ENCODE results near the gene PAPPA. TPM values are rescaled to one million over a fixed set of nuclear protein-coding genes. Genes with fewer than 3 reads are reported as not detected.
A peak's percentile ranks its signal among the peaks of the same experiment; 100 is the strongest.

PAPPA gene
- total and polyA plus RNA-seq, 5 donors = 0.59 to 7.0 (median 2.1) TPM

GRCh38 chr9:116187570-116188170 is 34.1 kb downstream of the PAPPA start:
- Histone ChIP-seq H3K27me3 (ENCODE audit: control insufficient read depth, insufficient read depth) (no peaks in the 10 kb centered on the region), H3K4me1 (ENCODE audit: control insufficient read depth, insufficient read depth, low read length) (peaks cover 2% of the 10 kb centered on the region), H3K27ac (ENCODE audit: low read length) (no peak overlapping the region), H3K9me3 (ENCODE audit: control insufficient read depth, low read length) (no peaks in the 10 kb centered on the region), H3K4me3 (ENCODE audit: low read length) (no peak overlapping the region)
- peak in 1 of 3 donors; percentile 44 for DNase-seq
- 94% methylated on average over 27 of the region's 27 CpGs for WGBS
- intact Hi-C loops (cut with DNase I) = no loop called here
- ATAC-seq = no peak

GRCh38 chr9:116189683-116190082 is 36.1 kb downstream of the PAPPA start:
- H3K27me3 ChIP-seq (ENCODE audit: control insufficient read depth, insufficient read depth) = no peaks in the 10 kb centered on the region
- H3K9me3 ChIP-seq (ENCODE audit: control insufficient read depth, low read length) = no peaks in the 10 kb centered on the region
- ATAC-seq (no peak), DNase-seq (no peak)
- H3K4me3 ChIP-seq (ENCODE audit: low read length) = no peak overlapping the region
- peaks cover 2% of the 10 kb centered on the region for H3K4me1 ChIP-seq (ENCODE audit: control insufficient read depth, insufficient read depth, low read length)
- 73% methylated on average over 5 of the region's 5 CpGs for WGBS
- intact Hi-C loops (cut with DNase I) = no loop called here
- no peak overlapping the region for H3K27ac ChIP-seq (ENCODE audit: low read length)

GRCh38 chr9:116190637-116191396 is 37.2 kb downstream of the PAPPA start:
- 66% methylated on average over 6 of the region's 6 CpGs for WGBS
- no peak overlapping the region for H3K27ac ChIP-seq (ENCODE audit: low read length)
- intact Hi-C loops (cut with DNase I) = no loop called here
- no peak for DNase-seq
- H3K4me1 ChIP-seq (ENCODE audit: control insufficient read depth, insufficient read depth, low read length) = peaks cover 2% of the 10 kb centered on the region
- no peak overlapping the region for H3K4me3 ChIP-seq (ENCODE audit: low read length)
- H3K27me3 ChIP-seq (ENCODE audit: control insufficient read depth, insufficient read depth) = no peaks in the 10 kb centered on the region
- ATAC-seq = peak; percentile 53 to 55
- H3K9me3 ChIP-seq (ENCODE audit: control insufficient read depth, low read length) = no peaks in the 10 kb centered on the region

- ATAC-seq = no peak
- Histone ChIP-seq H3K27ac (ENCODE audit: low read length) (no peak overlapping the region), H3K4me3 (ENCODE audit: low read length) (no peak overlapping the region), H3K4me1 (ENCODE audit: control insufficient read depth, insufficient read depth, low read length) (peaks cover 2% of the 10 kb centered on the region), H3K27me3 (ENCODE audit: control insufficient read depth, insufficient read depth) (no peaks in the 10 kb centered on the region), H3K9me3 (ENCODE audit: control insufficient read depth, low read length) (no peaks in the 10 kb centered on the region)
- intact Hi-C loops (cut with DNase I) = no loop called here
- WGBS = 84% methylated on average over 2 of the region's 2 CpGs
- DNase-seq = no peak
Measured at GRCh38 chr9:116191576-116192415, 38.2 kb downstream of the PAPPA start.

DNA sequence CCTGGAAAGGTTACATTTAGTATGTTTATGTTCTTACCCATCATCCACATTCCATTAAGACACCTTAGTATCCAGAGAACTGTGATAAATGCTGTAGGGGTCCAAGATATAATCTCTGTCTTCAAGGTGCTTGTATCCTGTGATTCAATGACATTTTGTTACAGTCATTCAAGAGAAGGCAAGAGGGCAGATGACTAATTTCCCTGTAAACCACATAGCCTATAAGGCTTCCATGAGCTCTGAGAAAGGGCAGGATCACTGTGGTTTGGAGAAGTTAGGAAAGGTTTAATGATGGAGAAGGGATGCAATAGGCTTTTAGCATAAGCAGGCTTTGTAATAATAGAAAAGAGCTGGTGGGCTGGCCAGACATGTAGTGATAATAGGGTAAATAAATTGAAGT is 40.0 kb downstream of the PAPPA start:
- H3K9me3 ChIP-seq (ENCODE audit: control insufficient read depth, low read length) = no peaks in the 10 kb centered on the region
- no peak overlapping the region for H3K27ac ChIP-seq (ENCODE audit: low read length)
- H3K4me3 ChIP-seq (ENCODE audit: low read length) = no peak overlapping the region
- no peak for ATAC-seq
- H3K27me3 ChIP-seq (ENCODE audit: control insufficient read depth, insufficient read depth) = no peaks in the 10 kb centered on the region
- DNase-seq = no peak
- intact Hi-C loops (cut with DNase I) = no loop called here
- H3K4me1 ChIP-seq (ENCODE audit: control insufficient read depth, insufficient read depth, low read length) = peaks cover 2% of the 10 kb centered on the region

DNA sequence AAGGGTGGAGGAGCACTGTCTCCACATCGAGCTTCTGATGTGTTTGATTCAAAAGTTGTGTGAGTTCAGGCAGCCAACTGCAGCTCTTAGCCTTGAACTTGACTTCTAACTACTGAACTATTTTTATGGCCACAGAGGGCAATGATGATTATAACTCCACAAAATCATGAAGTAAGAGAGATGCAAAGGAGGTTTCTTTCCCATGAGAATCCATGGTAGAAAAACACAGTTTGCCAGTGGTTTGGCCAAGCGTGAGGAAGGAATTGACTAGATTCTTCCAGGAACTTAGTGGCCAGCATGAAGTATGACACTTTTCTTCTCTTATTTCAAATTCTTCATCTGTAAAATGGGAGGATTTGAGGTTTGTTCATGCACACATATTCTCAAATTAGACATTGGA is 43.2 kb downstream of the PAPPA start:
- Histone ChIP-seq H3K27me3 (ENCODE audit: control insufficient read depth, insufficient read depth) (no peaks in the 10 kb centered on the region), H3K27ac (ENCODE audit: low read length) (no peak overlapping the region), H3K4me3 (ENCODE audit: low read length) (no peak overlapping the region), H3K9me3 (ENCODE audit: control insufficient read depth, low read length) (no peaks in the 10 kb centered on the region), H3K4me1 (ENCODE audit: control insufficient read depth, insufficient read depth, low read length) (peaks cover 1% of the 10 kb centered on the region)
- no peak for ATAC-seq
- 88% methylated on average over 2 of the region's 2 CpGs for WGBS
- intact Hi-C loops (cut with DNase I) = no loop called here
- no peak for DNase-seq

- Histone ChIP-seq H3K9me3 (ENCODE audit: control insufficient read depth, low read length) (no peaks in the 10 kb centered on the region), H3K27me3 (ENCODE audit: control insufficient read depth, insufficient read depth) (no peaks in the 10 kb centered on the region), H3K4me1 (ENCODE audit: control insufficient read depth, insufficient read depth, low read length) (peaks cover 4% of the 10 kb centered on the region), H3K27ac (ENCODE audit: low read length) (no peak overlapping the region), H3K4me3 (ENCODE audit: low read length) (no peak overlapping the region)
- DNase-seq (no peak), ATAC-seq (no peak)
- WGBS = 84% methylated on average over 4 of the region's 4 CpGs
- intact Hi-C loops (cut with DNase I) = no loop called here
Measured at GRCh38 chr9:116198344-116198743, 44.8 kb downstream of the PAPPA start.

GRCh38 chr9:116202219-116202912 is 48.8 kb downstream of the PAPPA start:
- Histone ChIP-seq H3K27ac (ENCODE audit: low read length) (no peak overlapping the region), H3K4me3 (ENCODE audit: low read length) (no peak overlapping the region), H3K9me3 (ENCODE audit: control insufficient read depth, low read length) (no peaks in the 10 kb centered on the region), H3K27me3 (ENCODE audit: control insufficient read depth, insufficient read depth) (no peaks in the 10 kb centered on the region), H3K4me1 (ENCODE audit: control insufficient read depth, insufficient read depth, low read length) (peaks cover 4% of the 10 kb centered on the region)
- 64% methylated on average over 5 of the region's 5 CpGs for WGBS
- DNase-seq (no peak), ATAC-seq (no peak)
- intact Hi-C loops (cut with DNase I) = no loop called here

DNA sequence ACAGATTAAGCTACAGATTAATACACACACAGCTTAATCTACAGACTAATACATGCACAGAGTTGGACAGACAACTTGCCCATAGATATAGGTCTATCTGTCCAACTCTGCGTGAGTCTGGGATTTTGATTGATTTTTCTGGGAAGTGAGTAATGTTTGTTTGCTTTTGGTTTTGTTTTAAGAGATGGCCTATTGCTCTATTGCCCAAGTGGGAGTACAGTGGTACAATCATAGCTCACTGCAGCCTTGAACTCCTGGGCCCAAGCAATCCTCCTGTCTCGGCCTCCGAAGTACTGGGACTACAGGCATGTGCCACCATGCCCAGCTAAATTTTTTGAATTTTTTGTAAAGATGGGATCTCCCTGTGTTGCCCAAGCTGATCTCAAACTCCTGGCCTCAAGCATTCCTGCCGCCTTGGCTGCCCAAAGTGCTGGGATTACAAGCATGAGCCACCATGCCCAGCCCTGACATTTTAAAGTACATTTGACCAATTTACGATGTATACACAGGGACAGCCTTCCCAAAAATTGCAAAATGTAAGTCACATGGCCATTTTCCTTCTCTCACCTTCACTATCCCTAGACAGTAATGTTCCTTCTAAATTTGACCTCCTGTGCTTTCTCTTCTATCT is 50.8 kb downstream of the PAPPA start:
- DNase-seq = no peak
- Histone ChIP-seq H3K27me3 (ENCODE audit: control insufficient read depth, insufficient read depth) (no peaks in the 10 kb centered on the region), H3K4me1 (ENCODE audit: control insufficient read depth, insufficient read depth, low read length) (peaks cover 4% of the 10 kb centered on the region), H3K9me3 (ENCODE audit: control insufficient read depth, low read length) (no peaks in the 10 kb centered on the region), H3K27ac (ENCODE audit: low read length) (no peak overlapping the region), H3K4me3 (ENCODE audit: low read length) (no peak overlapping the region)
- 83% methylated on average over 5 of the region's 5 CpGs for WGBS
- no peak for ATAC-seq
- intact Hi-C loops (cut with DNase I) = no loop called here

DNA sequence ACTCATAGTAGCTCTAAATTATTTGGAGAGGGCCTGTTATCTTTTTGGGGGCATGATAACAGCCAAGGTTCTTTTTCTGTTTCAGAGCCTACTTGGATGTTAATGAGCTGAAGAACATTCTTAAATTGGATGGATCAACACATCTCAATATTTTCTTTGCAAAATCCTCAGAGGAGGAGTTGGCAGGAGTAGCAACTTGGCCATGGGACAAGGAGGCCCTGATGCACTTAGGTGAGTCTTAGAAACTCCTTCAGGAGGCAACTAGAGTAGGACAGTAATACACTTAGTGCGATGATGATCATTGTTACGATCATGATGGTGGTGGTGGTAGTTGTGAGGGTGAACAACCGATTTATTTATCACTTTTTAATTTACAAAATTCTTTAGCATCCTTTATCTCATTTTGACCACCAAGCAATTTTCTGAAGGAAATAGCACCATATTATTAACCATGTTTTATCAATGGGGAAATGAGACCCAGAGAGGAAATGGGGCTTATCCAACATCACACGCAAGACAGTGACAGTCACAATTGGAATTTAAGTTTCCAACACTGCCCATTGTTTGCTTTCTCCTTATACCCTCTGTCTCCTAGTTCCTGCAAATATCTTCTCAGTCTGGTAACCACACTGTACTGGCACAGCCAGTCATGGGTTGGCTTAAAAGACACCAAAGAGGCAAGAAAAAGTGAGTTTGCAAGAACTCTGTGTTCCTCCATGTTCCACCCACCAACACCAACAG is 54.0 kb downstream of the PAPPA start:
- no peak overlapping the region for H3K27ac ChIP-seq (ENCODE audit: low read length)
- WGBS = 84% methylated on average over 4 of the region's 4 CpGs
- H3K4me1 ChIP-seq (ENCODE audit: control insufficient read depth, insufficient read depth, low read length) = no peaks in the 10 kb centered on the region
- intact Hi-C loops (cut with DNase I) = no loop called here
- no peak for DNase-seq
- no peak for ATAC-seq
- no peak overlapping the region for H3K4me3 ChIP-seq (ENCODE audit: low read length)
- no peaks in the 10 kb centered on the region for H3K9me3 ChIP-seq (ENCODE audit: control insufficient read depth, low read length)
- no peaks in the 10 kb centered on the region for H3K27me3 ChIP-seq (ENCODE audit: control insufficient read depth, insufficient read depth)
